Smooth muscle cell (in vitro differentiated cells): Measurements from ENCODE around the gene FAM171A2. TPM values are rescaled to one million over a fixed set of nuclear protein-coding genes. Genes with fewer than 3 reads are reported as not detected.

Source experiments
- DNase-seq: peaks from one replicate; lab custom pipeline; 2025; ENCODE audit not compliant: unreplicated experiment; lab: John Stamatoyannopoulos, UW
- H2AFZ ChIP-seq: fragments of 200-600 bp; sonication (generic); 2 replicates; pipeline ENCODE4 v1.6.0; 2016; ENCODE audit warnings: antibody characterized with exemption, low read depth, mild to moderate bottlenecking
- H3F3A ChIP-seq: fragments of 200-600 bp; sonication (generic); 2 replicates; pipeline ENCODE4 v1.6.0; 2017; ENCODE audit warnings: antibody characterized with exemption, low read depth
- H3K27ac ChIP-seq: fragments of 200-600 bp; sonication (generic); 2 replicates; pipeline ENCODE4 v1.5.1; 2016; ENCODE audit warnings: low read depth, mild to moderate bottlenecking
- H3K27me3 ChIP-seq: fragments of 200-600 bp; sonication (generic); 2 replicates; pipeline ENCODE4 v1.6.1; 2016; ENCODE audit warnings: low read depth, mild to moderate bottlenecking
- H3K36me3 ChIP-seq: fragments of 200-600 bp; sonication (generic); 2 replicates; pipeline ENCODE4 v1.5.1; 2016; ENCODE audit warnings: low read depth
- H3K4me1 ChIP-seq: fragments of 200-600 bp; sonication (generic); 2 replicates; pipeline ENCODE4 v1.5.1; 2016; ENCODE audit warnings: low read depth
- H3K4me2 ChIP-seq: fragments of 200-600 bp; sonication (generic); 2 replicates; pipeline ENCODE4 v1.6.0; 2016; ENCODE audit warnings: mild to moderate bottlenecking
- H3K4me3 ChIP-seq: fragments of 200-600 bp; sonication (generic); 2 replicates; pipeline ENCODE4 v1.5.1; 2016; ENCODE audit warnings: mild to moderate bottlenecking
- H3K79me2 ChIP-seq: fragments of 200-600 bp; sonication (generic); 2 replicates; pipeline ENCODE4 v1.6.0; 2016; ENCODE audit warnings: low read depth, mild to moderate bottlenecking
- H3K9ac ChIP-seq: fragments of 200-600 bp; sonication (generic); 2 replicates; pipeline ENCODE4 v1.6.0; 2016; ENCODE audit warnings: low read depth
- H3K9me3 ChIP-seq: fragments of 200-600 bp; sonication (generic); replicated peaks from 2 replicates; pipeline ENCODE4 v1.5.1; 2016; ENCODE audit warnings: low read depth
- H4K20me1 ChIP-seq: fragments of 200-600 bp; sonication (generic); 2 replicates; pipeline ENCODE4 v1.6.0; 2016; ENCODE audit warnings: low read depth
- CTCF ChIP-seq: fragments of 200-600 bp; sonication (generic); IDR thresholded peaks from 2 replicates; pipeline ENCODE4 v1.5.1; 2017; ENCODE audit warnings: borderline replicate concordance, mild to moderate bottlenecking, antibody characterized with exemption; ENCODE audit not compliant: insufficient read depth, poor library complexity, severe bottlenecking
- WGBS: methylation state at CpG from one replicate; pipeline ENCODE4 v1.1.7; 2016; ENCODE audit warnings: low lambda C conversion rate; 5-methylcytosine and 5-hydroxymethylcytosine counted together
- polyA plus RNA-seq: library from polyadenylated mRNA; unstranded; fragments of >200 nt; fragmentation: Nextera tagmentation; extraction: Ambion mirVana; gene quantifications from 2 replicates; pipeline ENCODE4 v1.2.1, GENCODE V29; 2016
- total RNA-seq: library from RNA; depleted of rRNA; stranded (reverse); fragments of >200 nt; gene quantifications from 2 replicates; pipeline ENCODE4 v1.2.3, GENCODE V29; 2014

Gene FAM171A2
- total and polyA plus RNA-seq, 2 experiments from 2014 or later: 28.4 to 31.5 TPM

GRCh38 chr17:44402564-44403172, 39.0 kb upstream of the FAM171A2 start:
- WGBS: 95% methylated on average over 5 of the region's 5 CpGs
- no peaks in the 10 kb centered on the region for H3F3A ChIP-seq
- DNase-seq: no peak

GRCh38 chr17:44400226-44400847, 36.7 kb upstream of the FAM171A2 start:
- DNase-seq: no peak
- Histone ChIP-seq H3K36me3 (no peaks in the 10 kb centered on the region), H3K79me2 (no peaks in the 10 kb centered on the region), H3K4me3 (no peak overlapping the region), H3K27ac (no peak overlapping the region), H3F3A (no peaks in the 10 kb centered on the region), H3K9ac (no peak overlapping the region), H3K4me2 (no peak overlapping the region), H2AFZ (no peak overlapping the region), H4K20me1 (no peaks in the 10 kb centered on the region), H3K4me1 (no peaks in the 10 kb centered on the region), H3K27me3 (no peaks in the 10 kb centered on the region), H3K9me3 (no peaks in the 10 kb centered on the region)
- TF ChIP-seq CTCF: peak; percentile 38
- WGBS: 94% methylated on average over 3 of the region's 3 CpGs

More at GRCh38 chr17:44402564-44403172, 39.0 kb upstream of the FAM171A2 start:
- Histone ChIP-seq H3K9me3 (no peaks in the 10 kb centered on the region), H3K9ac (no peak overlapping the region), H3K4me1 (no peaks in the 10 kb centered on the region), H3K4me2 (no peak overlapping the region), H4K20me1 (no peaks in the 10 kb centered on the region), H3K4me3 (no peak overlapping the region), H3K27ac (no peak overlapping the region), H3K36me3 (no peaks in the 10 kb centered on the region), H3K79me2 (no peaks in the 10 kb centered on the region), H2AFZ (no peak overlapping the region), H3K27me3 (no peaks in the 10 kb centered on the region)
- no peak for TF ChIP-seq CTCF

GRCh38 chr17:44398692-44399691, 35.3 kb upstream of the FAM171A2 start:
- Histone ChIP-seq H3F3A (no peaks in the 10 kb centered on the region), H3K79me2 (no peaks in the 10 kb centered on the region), H3K4me3 (no peak overlapping the region), H2AFZ (no peak overlapping the region), H3K27me3 (no peaks in the 10 kb centered on the region), H3K4me1 (no peaks in the 10 kb centered on the region), H3K9ac (no peak overlapping the region), H3K4me2 (no peak overlapping the region), H3K27ac (no peak overlapping the region), H3K36me3 (no peaks in the 10 kb centered on the region), H4K20me1 (no peaks in the 10 kb centered on the region), H3K9me3 (no peaks in the 10 kb centered on the region)
- DNase-seq: no peak
- WGBS: 96% methylated on average over 41 of the region's 41 CpGs
- no peak for TF ChIP-seq CTCF
